GM23248 (cell line): ENCODE measurements around the gene PTOV1. TPM values are rescaled to one million over a fixed set of nuclear protein-coding genes. Genes with fewer than 3 reads are reported as not detected.

Experiments
- DNase-seq: peaks from one replicate; pipeline ENCODE4 v3.0.0-alpha.2; 2015
- H2AFZ ChIP-seq: fragments of 200-600 bp; sonication (generic); 2 replicates; pipeline ENCODE4 v1.6.1; 2016; ENCODE audit warnings: antibody characterized with exemption
- H3F3A ChIP-seq: fragments of 200-600 bp; sonication (generic); 2 replicates; pipeline ENCODE4 v1.6.1; 2016; ENCODE audit warnings: mild to moderate bottlenecking, antibody characterized with exemption, mixed run types; ENCODE audit not compliant: insufficient read depth
- H3K27ac ChIP-seq: fragments of 200-600 bp; sonication (generic); 2 replicates; pipeline ENCODE4 v1.5.1; 2016; ENCODE audit warnings: mild to moderate bottlenecking
- H3K27me3 ChIP-seq: fragments of 200-600 bp; sonication (generic); replicated peaks from 2 replicates; pipeline ENCODE4 v1.6.1; 2016; ENCODE audit warnings: mild to moderate bottlenecking; ENCODE audit not compliant: insufficient read depth
- H3K36me3 ChIP-seq: fragments of 200-600 bp; sonication (generic); 2 replicates; pipeline ENCODE4 v1.6.1; 2016; ENCODE audit warnings: low read depth, mild to moderate bottlenecking
- H3K4me1 ChIP-seq: fragments of 200-600 bp; sonication (generic); 2 replicates; pipeline ENCODE4 v1.6.1; 2016; ENCODE audit warnings: mild to moderate bottlenecking; ENCODE audit not compliant: insufficient read depth
- H3K4me2 ChIP-seq: fragments of 200-600 bp; sonication (generic); one replicate; pipeline ENCODE4 v1.6.1; 2016; ENCODE audit warnings: mild to moderate bottlenecking; ENCODE audit not compliant: unreplicated experiment
- H3K4me3 ChIP-seq: fragments of 200-600 bp; sonication (generic); 2 replicates; pipeline ENCODE4 v1.5.1; 2016; ENCODE audit warnings: mild to moderate bottlenecking
- H3K79me2 ChIP-seq: fragments of 200-600 bp; sonication (generic); 2 replicates; pipeline ENCODE4 v1.6.1; 2016; ENCODE audit warnings: mild to moderate bottlenecking; ENCODE audit not compliant: insufficient read depth
- H3K9ac ChIP-seq: fragments of 200-600 bp; sonication (generic); 2 replicates; pipeline ENCODE4 v1.6.1; 2016; ENCODE audit warnings: mild to moderate bottlenecking
- H3K9me2 ChIP-seq: fragments of 200-600 bp; sonication (generic); 2 replicates; pipeline ENCODE4 v1.6.1; 2016; ENCODE audit warnings: mixed run types, mild to moderate bottlenecking, moderate library complexity; ENCODE audit not compliant: insufficient read depth
- H3K9me3 ChIP-seq: fragments of 200-600 bp; sonication (generic); one replicate; pipeline ENCODE4 v1.6.1; 2017; ENCODE audit warnings: low read depth
- H4K20me1 ChIP-seq: fragments of 200-600 bp; sonication (generic); 2 replicates; pipeline ENCODE4 v1.6.0; 2016; ENCODE audit not compliant: insufficient read depth
- EZH2 ChIP-seq: fragments of 200-600 bp; sonication (generic); IDR thresholded peaks from 2 replicates; pipeline ENCODE4 v1.6.1; 2018; ENCODE audit warnings: antibody characterized with exemption, mild to moderate bottlenecking; ENCODE audit not compliant: insufficient read depth, poor library complexity, severe bottlenecking
- EZH2phosphoT487 ChIP-seq: fragments of 200-600 bp; sonication (generic); IDR thresholded peaks from 2 replicates; pipeline ENCODE4 v1.6.1; 2018; ENCODE audit warnings: antibody characterized with exemption, moderate library complexity, mild to moderate bottlenecking, low read depth; ENCODE audit not compliant: insufficient read depth
- WGBS, 2 experiments: methylation state at CpG; one replicate each; pipeline ENCODE4 v1.1.6; 2015 to 2017; ENCODE audit warnings: low lambda C conversion rate in 2 of 2, low coverage in 1 of 2; ENCODE audit errors: missing lambda C conversion rate in 2 of 2; 5-methylcytosine and 5-hydroxymethylcytosine counted together
- in situ Hi-C: fragments of 300-500 bp; cut with MboI; formaldehyde crosslinking; loops from 2 replicates; pipeline ENCODE4 v1.15.0; 2020
- polyA plus RNA-seq: library from polyadenylated mRNA; unstranded; fragments of >200 nt; fragmentation: Nextera tagmentation; extraction: Ambion mirVana; gene quantifications from 2 replicates; pipeline ENCODE4 v1.2.1, GENCODE V29; 2016
- total RNA-seq: library from RNA; depleted of rRNA; stranded (reverse); fragments of >200 nt; shearing (Covaris generic); gene quantifications from 2 replicates; pipeline ENCODE4 v1.2.3, GENCODE V29; 2014

Gene PTOV1
- total and polyA plus RNA-seq, 2 experiments from 2014 or later = 88.0 to 88.9 TPM

GRCh38 chr19:49849433-49850220 is 1.3 kb upstream of the PTOV1 start:
- H3K27me3 ChIP-seq = no peaks in the 10 kb centered on the region
- WGBS, 2 experiments = 90 to 93% methylated on average over 15 of the region's 15 CpGs
- in situ Hi-C loops = no loop called here
- H3K4me2 ChIP-seq = peak overlapping the region; percentile 86
- no peak overlapping the region; the same call in 1 of the 2 replicates for H3K9ac ChIP-seq
- H3K4me3 ChIP-seq = peak overlapping the region; percentile 99
- H3K36me3 ChIP-seq = no peaks in the 10 kb centered on the region
- DNase-seq = no peak
- no peaks in the 10 kb centered on the region for H3K9me3 ChIP-seq
- TF ChIP-seq EZH2 (no peak), EZH2phosphoT487 (no peak)
- H3F3A ChIP-seq = peaks cover 32% of the 10 kb centered on the region
- H3K79me2 ChIP-seq = peaks cover 39% of the 10 kb centered on the region
- H3K4me1 ChIP-seq = peaks cover 13% of the 10 kb centered on the region
- H3K27ac ChIP-seq = peak overlapping the region; percentile 99
- no peaks in the 10 kb centered on the region; the same call in 1 of the 2 replicates for H4K20me1 ChIP-seq
- 0 out of 2 replicates have a peak overlapping the region, but pooled peaks have one; percentile 84 for H2AFZ ChIP-seq
- no peaks in the 10 kb centered on the region for H3K9me2 ChIP-seq

GRCh38 chr19:49850221-49850486 is 805 bp upstream of the PTOV1 start:
- H3K4me2 ChIP-seq = peak overlapping the region; percentile 86
- no peaks in the 10 kb centered on the region; the same call in 1 of the 2 replicates for H4K20me1 ChIP-seq
- H3F3A ChIP-seq = peaks cover 34% of the 10 kb centered on the region
- peaks cover 42% of the 10 kb centered on the region for H3K79me2 ChIP-seq
- H3K27me3 ChIP-seq = no peaks in the 10 kb centered on the region
- H3K9ac ChIP-seq = peak overlapping the region; percentile 100
- H3K4me1 ChIP-seq = peaks cover 13% of the 10 kb centered on the region
- no peaks in the 10 kb centered on the region for H3K9me3 ChIP-seq
- DNase-seq = no peak
- TF ChIP-seq EZH2phosphoT487 (no peak), EZH2 (no peak)
- in situ Hi-C loops = no loop called here
- H2AFZ ChIP-seq = peak overlapping the region; percentile 84; the same call in 1 of the 2 replicates
- WGBS, 2 experiments = 73 to 77% methylated on average over 12 of the region's 12 CpGs
- H3K9me2 ChIP-seq = no peaks in the 10 kb centered on the region
- no peaks in the 10 kb centered on the region for H3K36me3 ChIP-seq
- peak overlapping the region; percentile 99 for H3K4me3 ChIP-seq
- H3K27ac ChIP-seq = peak overlapping the region; percentile 99

- H4K20me1 ChIP-seq = no peaks in the 10 kb centered on the region; the same call in 1 of the 2 replicates
- peaks cover 34% of the 10 kb centered on the region; the same call in 1 of the 2 replicates for H3F3A ChIP-seq
- peak overlapping the region; percentile 99 for H3K4me3 ChIP-seq
- peak overlapping the region; percentile 70 for H3K4me2 ChIP-seq
- peak overlapping the region; percentile 99; the same call in 1 of the 2 replicates for H3K27ac ChIP-seq
- no peaks in the 10 kb centered on the region for H3K9me2 ChIP-seq
- 2 to 5% methylated on average over 24 to 78 of the region's 78 CpGs for WGBS, 2 experiments
- no peaks in the 10 kb centered on the region for H3K36me3 ChIP-seq
- H3K9ac ChIP-seq = peak overlapping the region; percentile 100
- TF ChIP-seq EZH2 (no peak), EZH2phosphoT487 (no peak)
- peak; percentile 53 for DNase-seq
- H3K9me3 ChIP-seq = no peaks in the 10 kb centered on the region
- no peak overlapping the region for H2AFZ ChIP-seq
- in situ Hi-C loops = no loop called here
- H3K79me2 ChIP-seq = peaks cover 47% of the 10 kb centered on the region
- H3K4me1 ChIP-seq = peaks cover 13% of the 10 kb centered on the region
- no peaks in the 10 kb centered on the region for H3K27me3 ChIP-seq
Observed at GRCh38 chr19:49851456-49852259, 699 bp downstream of the PTOV1 start.

GRCh38 chr19:49852631-49853126 is 1.7 kb downstream of the PTOV1 start:
- H2AFZ ChIP-seq = no peak overlapping the region
- H3K36me3 ChIP-seq = no peaks in the 10 kb centered on the region
- DNase-seq = peak; percentile 39
- peak overlapping the region; percentile 99 for H3K4me3 ChIP-seq
- H3K9ac ChIP-seq = no peak overlapping the region
- H3K4me2 ChIP-seq = peak overlapping the region; percentile 70
- 66 to 70% methylated on average over 14 of the region's 14 CpGs for WGBS, 2 experiments
- in situ Hi-C loops = no loop called here
- no peak for TF ChIP-seq EZH2
- no peak for TF ChIP-seq EZH2phosphoT487
- peaks cover 13% of the 10 kb centered on the region for H3K4me1 ChIP-seq
- H4K20me1 ChIP-seq = no peaks in the 10 kb centered on the region; the same call in 1 of the 2 replicates
- no peaks in the 10 kb centered on the region for H3K27me3 ChIP-seq
- H3F3A ChIP-seq = peaks cover 38% of the 10 kb centered on the region; the same call in 1 of the 2 replicates
- H3K79me2 ChIP-seq = peaks cover 47% of the 10 kb centered on the region
- no peaks in the 10 kb centered on the region for H3K9me3 ChIP-seq
- H3K27ac ChIP-seq = no peak overlapping the region
- no peaks in the 10 kb centered on the region for H3K9me2 ChIP-seq
